ENCODE data around the gene PUM1.
"Not testable (repeated sequence)": the region's sequence is repeated elsewhere in the genome, so short reads cannot be mapped to it uniquely, and the experiment has no call there.

PUM1 gene

DNA sequence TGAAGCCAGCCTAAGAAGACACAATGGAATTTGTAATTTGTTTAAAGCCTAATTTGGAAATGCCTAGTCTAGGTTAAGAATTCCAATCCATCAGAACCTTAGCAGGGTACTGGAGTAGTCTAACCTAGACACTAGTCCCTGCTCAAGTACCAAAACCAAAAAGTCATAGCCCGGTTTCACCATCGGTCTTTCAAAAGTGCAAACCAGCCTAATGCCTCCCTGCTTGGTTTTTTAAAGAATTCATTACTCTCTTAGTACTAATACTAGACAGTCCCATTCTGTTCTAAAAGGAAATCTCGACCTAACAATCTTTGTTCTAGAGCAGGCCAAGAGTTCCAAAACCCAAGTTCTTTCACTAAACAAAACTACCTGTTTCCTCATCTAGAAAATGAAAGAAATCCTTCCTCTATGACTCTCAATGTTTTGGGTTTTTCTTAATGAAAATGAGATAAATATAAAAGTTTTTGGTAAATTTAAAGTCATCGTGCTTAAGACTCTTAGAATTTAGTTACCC lies 2.6 kb downstream of the PUM1 start:
- no peak for DNase-seq (ENCODE audit: low read depth)

DNA sequence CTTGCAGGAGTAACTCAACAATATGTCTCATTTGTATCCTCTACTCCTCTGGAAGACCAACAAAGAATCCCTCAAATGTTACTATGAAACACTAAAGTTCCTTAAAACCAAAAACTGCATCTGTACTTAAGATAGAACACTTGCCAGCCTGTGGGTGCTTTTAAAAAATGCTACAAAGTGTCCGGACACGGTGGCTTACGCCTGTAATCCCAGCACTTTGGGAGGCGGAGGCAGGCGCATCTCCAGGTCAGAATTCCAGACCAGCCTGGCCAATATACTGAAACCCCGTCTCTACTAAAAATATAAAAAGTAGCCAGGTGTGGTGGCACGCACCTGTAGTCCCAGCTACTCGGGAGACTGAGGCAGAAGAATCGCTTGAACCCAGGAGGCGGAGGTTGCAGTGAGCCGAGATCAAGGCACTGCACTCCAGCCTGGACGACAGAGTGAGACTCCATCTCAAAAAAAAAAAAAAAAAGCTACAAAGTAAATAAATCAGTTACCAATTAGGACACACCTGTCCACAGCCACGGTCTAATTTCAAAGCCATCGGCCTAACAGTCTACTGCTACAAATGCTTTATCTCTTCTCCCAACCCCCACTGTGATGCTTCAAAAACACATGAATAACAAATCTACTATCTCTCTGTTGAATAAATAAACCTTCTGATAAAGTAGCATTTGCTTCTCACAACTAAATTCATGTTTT lies 3.2 kb downstream of the PUM1 start:
- DNase-seq (ENCODE audit: low read depth) = not testable (repeated sequence)

DNA sequence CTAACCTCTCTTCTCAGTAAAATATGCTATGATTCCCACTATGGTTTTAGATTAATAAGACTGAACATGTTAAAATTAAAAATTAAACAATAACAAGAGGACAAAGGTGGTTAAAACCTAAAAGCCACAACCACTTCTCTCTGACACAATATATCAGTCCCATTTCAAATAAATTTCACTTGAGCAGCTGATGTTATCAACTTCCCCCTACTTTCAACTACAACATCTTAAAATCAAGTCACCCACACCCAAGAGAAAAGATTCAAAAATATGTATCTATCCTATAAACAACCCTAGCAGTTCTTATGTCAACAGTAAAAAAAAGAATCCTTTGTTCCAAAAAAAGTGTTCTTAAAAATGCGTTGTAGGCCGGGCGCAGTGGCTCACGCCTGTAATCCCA lies 7.5 kb downstream of the PUM1 start:
- DNase-seq (ENCODE audit: low read depth) = no peak

DNA sequence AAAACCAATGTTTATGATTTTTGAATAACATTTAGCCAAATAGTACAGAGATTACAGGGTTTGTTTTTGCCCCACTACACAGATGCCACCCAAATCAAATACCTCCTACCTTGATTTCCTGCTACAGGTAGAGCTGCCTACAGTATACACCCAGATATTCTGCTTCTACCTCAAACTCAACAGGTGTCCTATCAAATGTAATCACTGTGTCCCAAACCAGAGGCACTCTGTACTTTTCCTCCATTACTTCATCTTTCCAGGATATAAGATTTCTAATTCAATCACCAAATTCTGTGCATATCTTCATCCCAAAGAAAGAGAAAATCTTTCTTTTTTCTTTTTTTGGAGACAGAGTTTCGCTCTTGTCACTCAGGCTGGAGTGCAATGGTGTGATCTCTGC lies 9.6 kb downstream of the PUM1 start:
- no peak for DNase-seq (ENCODE audit: low read depth)

DNA sequence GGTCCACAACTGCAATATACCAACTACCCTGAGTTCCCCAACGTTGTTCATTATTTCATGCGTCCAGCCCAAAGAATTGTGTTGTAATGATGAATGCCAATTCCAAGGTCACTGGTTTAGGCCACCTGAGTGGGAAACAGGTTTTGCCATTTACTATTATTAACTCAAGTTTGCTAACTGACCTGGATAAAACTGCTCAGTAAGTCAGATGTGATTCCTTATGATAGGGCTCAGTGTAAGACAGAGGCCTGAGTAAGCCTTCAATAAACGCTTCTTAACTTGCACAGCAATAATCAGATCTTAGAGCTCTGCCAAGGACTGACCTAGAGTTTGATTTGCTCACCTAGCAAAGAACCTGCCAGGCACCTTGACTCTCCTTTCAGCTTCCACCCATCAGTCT lies 10.0 kb downstream of the PUM1 start:
- no peak for DNase-seq (ENCODE audit: low read depth)

DNA sequence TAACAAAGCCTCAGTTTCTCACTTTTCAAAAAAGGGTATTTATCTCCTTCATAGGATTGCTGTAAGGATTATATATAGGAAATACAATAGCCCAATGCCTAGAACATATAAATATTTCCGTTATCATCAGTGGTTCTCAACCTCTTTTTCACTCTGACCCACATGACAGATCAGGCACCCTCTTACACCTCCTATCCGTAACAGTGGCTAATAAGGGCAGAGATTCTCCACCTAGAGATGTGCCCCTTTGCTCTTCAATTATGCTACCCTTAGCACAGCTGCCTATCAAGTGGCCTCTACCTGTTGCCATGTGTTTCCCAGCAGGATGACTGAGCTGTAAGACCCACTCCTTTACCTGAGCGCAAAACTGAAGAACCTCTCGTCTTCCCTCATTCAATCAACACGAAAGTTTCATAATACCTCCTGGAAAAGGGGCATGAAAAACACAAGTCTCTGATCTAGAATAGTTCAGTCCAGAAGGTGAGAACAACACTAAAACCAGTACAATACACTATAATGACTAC lies 10.5 kb downstream of the PUM1 start:
- no peak for DNase-seq (ENCODE audit: low read depth)

DNA sequence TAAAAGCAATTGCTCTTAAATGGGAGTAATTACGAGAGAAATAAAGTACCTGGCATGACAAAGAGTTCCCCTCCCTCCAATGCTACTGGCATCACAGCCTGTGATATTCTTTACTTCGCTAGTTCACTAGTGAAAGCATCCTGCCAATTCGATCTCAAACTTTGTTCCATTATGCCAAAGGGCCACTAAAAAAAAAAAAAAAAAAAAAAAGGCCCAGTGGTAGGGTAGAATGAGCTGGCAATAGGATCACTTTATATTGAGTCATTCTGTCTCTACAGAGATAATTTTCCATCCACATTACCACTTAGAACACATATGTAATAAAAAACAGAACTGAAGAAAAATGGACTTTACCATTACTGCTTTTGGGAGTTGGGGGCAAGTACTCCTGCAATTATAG lies 11.2 kb downstream of the PUM1 start:
- no peak for DNase-seq (ENCODE audit: low read depth)

DNA sequence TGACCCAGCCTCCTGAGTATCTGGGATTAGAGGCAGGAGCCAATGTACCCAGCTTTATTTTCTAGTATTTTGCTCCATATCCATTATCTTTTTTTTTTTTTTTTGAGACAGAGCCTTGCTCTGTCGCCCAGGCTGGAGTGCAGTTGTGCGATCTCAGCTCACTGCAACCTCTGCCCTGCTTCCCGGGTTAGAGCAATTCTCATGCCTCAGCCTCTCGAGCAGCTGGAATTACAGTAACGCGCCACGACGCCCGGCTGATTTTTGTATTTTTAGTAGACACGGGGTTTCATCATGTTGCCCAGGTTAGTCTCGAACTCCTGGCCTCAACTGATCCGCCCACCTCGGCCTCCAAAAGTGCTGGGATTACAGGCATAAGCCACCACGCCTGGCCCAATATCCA lies 12.9 kb downstream of the PUM1 start:
- not testable (repeated sequence) for DNase-seq (ENCODE audit: low read depth)

DNA sequence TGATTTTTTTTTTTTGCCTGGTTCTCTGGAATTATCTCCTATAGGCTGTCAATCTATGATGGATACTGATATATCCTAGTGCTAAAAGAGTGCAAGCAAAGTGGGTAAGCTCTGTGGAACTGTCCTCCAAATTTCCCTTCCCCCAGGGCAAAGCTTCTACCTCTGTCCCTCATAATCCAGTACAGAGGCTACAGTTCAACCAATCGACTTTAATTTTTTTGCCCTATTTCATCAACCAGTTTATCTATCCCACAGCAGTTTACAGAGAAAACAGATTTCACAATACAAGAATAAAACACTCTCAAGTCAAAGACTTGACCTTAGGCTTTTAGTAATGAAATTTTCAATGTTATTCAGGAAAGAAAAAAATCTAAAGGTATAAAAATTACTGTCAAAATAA lies 13.9 kb downstream of the PUM1 start:
- no peak for DNase-seq (ENCODE audit: low read depth)

DNA sequence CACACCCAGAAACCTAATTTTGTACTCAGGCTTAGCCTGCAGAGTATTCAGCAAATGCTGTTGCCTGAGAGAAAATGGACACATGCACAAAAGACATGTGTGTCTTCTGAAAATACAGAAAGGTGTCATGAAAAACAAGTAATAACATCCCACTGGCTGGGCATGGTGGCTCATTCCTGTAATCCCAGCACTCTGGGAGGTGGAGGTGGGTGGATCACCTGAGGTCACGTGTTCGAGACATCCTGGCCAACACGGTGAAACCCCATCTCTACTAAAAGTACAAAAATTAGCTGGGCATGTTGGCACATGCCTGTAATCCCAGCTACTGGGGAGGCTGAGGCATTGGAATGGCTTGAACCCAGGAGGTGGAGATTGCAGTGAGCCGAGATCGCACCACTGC lies 18.0 kb downstream of the PUM1 start:
- not testable (repeated sequence) for DNase-seq (ENCODE audit: low read depth)

DNA sequence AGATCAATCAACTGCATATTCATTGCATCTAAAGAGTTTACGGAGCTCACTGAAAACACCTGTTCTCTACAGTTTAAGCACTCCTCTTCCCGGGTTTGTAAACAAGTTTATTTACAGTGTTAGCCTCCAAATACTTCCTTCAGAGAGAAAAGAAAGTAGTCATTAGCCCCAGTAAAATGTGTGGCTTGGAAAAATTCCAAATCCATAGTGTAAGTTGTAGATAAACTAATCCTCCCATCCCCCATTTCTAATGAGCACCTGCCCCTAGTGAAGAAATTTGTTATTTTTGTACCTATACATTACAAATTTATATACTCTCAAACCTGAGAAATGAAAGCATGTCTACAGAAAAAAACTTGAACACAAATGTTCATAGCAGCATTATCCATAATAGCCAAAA lies 21.9 kb downstream of the PUM1 start:
- DNase-seq (ENCODE audit: low read depth) = no peak

DNA sequence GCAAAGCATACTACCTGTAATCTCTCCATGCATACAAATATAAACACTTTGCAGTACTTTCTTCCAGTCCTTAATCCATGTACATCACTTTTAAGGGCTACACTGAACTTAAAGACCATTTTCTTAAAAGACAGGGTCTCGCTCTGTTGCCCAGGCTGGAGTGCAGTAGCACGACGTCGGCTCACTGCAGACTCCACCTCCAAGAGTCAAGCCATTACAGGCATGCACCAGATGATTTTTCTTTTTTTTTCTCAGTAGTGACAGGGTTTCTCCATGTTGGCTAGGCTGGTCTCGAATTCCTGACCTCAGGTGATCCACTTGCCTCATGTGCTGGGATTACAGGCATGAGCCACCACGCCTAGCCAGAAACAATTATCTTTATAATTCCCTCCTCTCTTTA lies 22.9 kb downstream of the PUM1 start:
- DNase-seq (ENCODE audit: low read depth) = no peak

DNA sequence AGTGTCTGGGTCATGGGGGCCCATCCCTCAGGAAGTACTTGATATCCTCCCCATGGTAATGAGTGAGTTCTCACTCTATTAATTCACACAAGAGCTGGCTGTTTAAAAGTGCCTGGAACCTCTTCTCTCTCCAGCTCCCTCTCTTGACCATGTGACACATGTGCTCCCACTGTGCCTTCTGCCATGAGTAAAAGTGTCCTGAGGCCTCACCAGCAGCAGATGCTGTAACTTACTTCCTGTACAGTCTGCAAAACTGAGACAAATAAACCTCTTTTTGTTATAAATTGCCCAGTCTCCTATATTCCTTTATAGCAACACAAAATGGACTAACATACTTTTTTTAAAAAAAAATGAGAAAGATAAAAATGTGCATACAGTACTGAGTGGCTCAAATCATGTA lies 24.0 kb downstream of the PUM1 start:
- no peak for DNase-seq (ENCODE audit: low read depth)

DNA sequence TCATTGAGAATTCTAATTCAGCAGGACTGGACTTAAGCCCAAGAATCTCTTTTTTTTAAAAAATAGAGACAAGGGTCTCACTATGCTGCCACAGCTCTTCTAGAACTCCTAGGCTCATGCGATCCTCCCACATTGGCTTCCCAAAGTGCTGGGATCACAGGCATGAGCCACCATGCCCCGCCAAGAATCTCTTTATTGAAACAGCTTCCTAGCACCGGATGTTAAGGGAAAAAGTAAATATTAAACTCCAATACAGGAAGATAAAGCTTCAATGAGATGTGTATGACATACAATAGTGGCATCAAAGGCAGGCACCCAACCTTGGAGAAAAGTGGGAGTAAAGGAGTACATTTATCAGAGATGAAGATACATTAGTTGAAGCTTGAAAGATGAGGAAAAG lies 25.5 kb downstream of the PUM1 start:
- no peak for DNase-seq (ENCODE audit: low read depth)

DNA sequence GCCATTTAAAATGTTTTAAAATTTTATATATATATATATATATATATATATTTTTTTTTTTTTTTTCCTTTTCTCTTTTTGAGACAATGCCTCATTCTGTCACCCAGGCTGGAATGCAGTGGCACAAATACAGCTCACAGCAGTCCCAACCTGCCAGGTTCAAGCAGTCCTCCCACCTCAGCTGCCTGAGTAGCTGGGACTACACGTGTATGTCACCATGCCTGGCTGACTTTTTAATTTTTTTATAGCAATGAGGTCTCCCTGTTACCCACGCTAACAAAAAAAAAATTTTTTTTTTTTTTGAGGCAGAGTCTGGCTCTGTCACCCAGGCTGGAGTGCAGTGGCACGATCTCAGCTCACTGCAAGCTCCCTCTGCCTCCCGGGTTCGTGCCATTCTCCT lies 26.6 kb downstream of the PUM1 start:
- DNase-seq (ENCODE audit: low read depth) = not testable (repeated sequence)

DNA sequence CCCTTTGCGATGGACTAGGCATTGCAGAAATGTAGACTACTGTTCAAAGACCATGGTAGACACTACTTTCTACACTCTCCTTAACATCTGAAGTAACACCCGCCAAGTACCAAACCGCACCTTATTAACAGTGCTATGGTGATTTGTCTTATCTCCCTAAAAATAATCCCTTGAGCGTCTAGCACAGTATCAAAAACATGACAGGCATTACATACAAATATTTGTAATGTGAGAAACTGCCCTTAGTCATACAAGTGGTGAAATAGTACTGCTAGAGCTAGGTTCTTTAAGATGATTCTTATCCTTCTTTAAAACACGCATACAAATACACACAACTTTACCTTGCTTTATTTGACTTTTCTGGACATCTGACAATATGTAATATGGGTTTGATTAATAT lies 27.2 kb downstream of the PUM1 start:
- no peak for DNase-seq (ENCODE audit: low read depth)

DNA sequence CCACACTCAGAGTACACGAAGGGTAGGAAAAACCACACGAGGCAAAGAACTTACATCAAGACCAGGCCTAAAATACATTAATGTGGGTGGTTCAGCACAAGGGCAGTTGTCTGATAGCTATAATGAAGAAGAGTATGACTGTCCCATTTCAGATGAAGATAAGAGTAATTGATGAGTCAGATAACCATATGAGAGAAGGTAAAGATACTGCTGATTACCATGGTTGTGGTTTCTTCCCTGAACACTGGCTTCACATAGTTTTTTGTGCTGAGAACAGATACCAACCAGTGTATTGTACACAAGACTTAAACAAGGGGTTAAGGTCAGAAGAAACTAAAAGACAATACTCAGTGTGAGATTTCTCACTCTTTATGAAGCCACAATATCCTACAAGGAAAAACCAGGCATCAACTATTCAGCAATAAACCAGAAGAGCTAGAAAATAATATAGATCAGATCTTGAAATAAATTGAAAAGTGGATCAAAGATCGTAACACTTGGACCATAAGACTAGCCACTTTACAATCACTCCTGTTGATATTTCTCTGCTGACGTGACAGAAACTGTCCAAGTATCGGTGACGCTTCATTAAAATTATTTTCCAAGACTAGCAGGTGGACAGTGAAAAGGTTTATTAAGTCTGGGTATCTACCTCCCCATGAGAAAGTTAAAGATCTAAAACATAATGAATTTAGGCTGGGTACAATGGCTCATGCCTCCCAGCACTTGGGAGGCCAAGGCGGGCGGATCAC lies 28.6 kb downstream of the PUM1 start:
- DNase-seq (ENCODE audit: low read depth) = no peak

DNA sequence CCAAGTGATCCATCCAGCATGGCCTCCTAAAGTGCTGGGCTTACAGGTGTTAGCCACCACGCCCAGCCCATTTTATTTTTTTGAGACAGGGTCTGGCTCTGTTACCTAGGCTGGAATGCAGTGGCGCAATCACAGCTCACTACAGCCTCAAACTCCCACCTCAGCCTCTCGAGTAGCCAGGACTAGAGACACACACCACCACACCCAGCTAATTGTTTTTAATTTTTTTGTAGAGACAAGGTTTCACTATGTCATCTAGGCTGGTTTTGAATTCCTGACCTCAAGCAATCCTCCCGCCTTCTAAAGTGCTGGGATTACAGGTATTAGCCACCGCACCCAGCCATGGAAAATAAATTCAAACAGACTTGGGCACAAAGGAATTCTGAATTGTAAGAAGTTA lies 31.9 kb downstream of the PUM1 start:
- DNase-seq (ENCODE audit: low read depth) = no peak

DNA sequence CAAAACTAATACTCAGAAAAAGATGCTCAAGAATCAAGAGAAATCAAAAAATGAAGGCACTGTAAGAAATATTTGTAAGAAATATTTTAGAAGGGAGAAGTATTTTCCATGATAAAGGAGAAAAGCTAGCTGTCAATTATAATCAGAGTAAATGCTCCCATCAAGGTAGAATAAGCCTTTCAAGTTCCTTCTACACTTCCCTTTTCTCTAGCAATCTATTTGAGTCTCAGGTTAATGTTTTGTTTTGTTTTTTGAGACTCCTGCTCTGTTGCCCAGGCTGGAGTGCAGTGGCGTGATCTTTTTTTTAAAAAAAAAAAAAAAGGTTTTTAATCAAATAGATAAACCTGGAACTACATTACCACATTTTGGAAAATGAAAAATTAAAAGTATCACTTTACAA lies 33.3 kb downstream of the PUM1 start:
- no peak for DNase-seq (ENCODE audit: low read depth)

DNA sequence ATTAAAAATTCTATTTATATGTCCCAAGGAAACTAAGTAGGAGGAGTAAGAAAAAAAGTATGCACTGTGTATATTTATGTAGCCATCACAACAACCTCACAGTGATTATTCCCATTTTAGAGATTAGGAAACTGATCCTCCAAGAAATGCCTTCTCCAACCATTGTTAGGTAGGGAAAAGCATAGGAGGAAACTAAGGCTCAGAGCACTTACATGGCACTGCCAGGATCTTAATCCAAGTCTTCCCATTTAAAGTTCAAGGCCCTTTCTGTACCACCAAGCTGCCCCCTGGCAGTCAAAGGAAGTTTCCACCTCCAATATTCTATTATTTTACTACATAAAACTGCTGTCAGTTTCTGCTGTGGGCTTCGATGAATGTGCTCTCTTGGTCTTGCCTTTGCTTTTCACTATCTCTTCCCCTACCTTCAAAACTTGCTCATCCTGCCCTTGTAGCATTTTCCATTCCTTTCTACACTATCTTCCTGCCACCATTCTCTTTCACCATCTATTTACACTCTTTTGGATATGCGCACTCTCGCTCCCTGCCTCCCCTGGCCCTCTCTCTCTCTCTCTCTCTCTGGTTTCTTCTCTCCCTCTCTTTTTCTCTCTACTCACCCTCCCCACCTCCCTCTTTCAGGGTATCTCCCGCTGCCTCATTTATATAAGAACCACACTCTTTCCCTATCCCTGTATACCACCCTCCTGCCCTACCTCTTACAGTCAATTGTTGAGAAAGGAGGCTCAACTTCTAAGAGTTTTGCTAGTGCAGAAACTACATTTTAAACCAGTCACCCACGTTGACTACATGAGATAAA lies 34.0 kb downstream of the PUM1 start:
- DNase-seq (ENCODE audit: low read depth) = no peak

DNA sequence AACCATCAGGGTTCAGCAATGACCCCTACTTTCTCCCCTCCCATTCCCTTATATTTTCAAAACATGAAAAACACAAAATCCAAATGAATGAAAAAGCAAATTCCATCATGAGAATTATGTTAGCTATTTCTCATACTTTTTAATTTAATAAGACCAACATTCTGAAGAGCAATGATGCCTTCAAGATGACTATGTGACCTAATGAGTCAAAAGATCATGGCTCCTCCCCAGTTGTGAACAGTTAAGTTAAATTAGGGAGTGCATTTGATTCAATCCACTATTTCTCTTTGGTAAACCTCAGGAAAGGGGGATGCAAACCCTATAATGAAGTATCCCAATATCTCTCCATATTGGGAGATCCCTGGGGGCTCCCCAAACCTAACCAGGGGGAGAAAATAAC lies 36.5 kb downstream of the PUM1 start:
- DNase-seq (ENCODE audit: low read depth) = no peak

DNA sequence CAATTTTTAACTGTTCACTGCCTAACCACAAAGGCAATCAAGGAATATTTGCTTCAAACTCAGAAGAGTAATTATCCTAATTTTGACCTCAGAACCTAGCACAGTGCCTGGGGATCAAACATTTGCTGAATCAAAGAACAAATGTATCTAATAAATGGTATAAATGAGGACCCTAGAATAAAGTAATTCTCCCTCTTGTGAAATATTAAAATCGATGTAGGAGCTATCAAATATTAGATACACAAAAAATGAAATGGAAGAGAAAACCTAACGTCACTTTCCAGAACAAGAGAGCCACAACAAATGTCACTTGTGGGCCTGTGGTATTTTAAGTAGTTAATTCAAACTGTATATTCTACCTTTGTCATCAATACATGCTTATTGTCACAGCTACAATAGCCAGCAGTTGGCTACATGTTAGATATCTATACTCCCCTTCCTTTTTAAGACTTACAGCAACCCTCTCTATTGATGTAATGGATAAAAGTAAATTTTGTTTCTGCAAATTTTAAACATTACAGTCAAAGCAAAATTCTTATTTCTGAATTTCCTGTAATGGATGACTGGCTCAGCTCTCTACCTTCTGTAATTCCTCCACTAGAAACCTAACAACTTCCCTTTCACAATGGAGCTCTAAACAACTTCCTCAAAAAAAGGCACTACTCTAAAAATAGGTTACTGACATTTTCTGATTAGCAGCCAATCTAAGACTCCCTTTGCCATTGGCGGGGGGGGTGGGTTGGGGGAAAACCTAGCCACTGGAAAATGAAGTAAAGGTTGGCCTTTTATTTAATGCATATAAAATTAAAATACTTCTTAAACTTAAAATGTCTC lies 37.6 kb downstream of the PUM1 start:
- DNase-seq (ENCODE audit: low read depth) = no peak

Data from activated T-helper 9 cell treated with anti-CD3 and anti-CD28 coated beads, Interleukin-2, amount 50 U/mL, for 16 hours (primary cell).